Endothelial cell (in vitro differentiated cells): ENCODE measurements around the gene DGLUCY. TPM values are rescaled to one million over a fixed set of nuclear protein-coding genes. Genes with fewer than 3 reads are reported as not detected.
A peak's percentile ranks its signal among the peaks of the same experiment; 100 is the strongest.
"Not testable (repeated sequence)": the region's sequence is repeated elsewhere in the genome, so short reads cannot be mapped to it uniquely, and the experiment has no call there.

Source experiments
- DNase-seq: peaks from one replicate; pipeline ENCODE4 v3.0.0; 2021; ENCODE audit warnings: low spot score
- H3K27ac Mint-ChIP-seq: one replicate; pipeline ENCODE4 v1.8.0; 2021; ENCODE audit warnings: mixed read lengths, inconsistent platforms; ENCODE audit not compliant: unreplicated experiment
- H3K27me3 Mint-ChIP-seq: one replicate; pipeline ENCODE4 v1.8.0; 2021; ENCODE audit warnings: mild to moderate bottlenecking, moderate library complexity, mixed read lengths, inconsistent platforms; ENCODE audit not compliant: unreplicated experiment
- H3K36me3 Mint-ChIP-seq: one replicate; pipeline ENCODE4 v1.8.0; 2021; ENCODE audit warnings: mild to moderate bottlenecking, low read depth, mixed read lengths, inconsistent platforms; ENCODE audit not compliant: unreplicated experiment
- H3K4me1 Mint-ChIP-seq: one replicate; pipeline ENCODE4 v1.8.0; 2021; ENCODE audit warnings: mild to moderate bottlenecking, mixed read lengths, inconsistent platforms; ENCODE audit not compliant: unreplicated experiment
- H3K4me3 Mint-ChIP-seq: one replicate; pipeline ENCODE4 v1.8.0; 2021; ENCODE audit warnings: mild to moderate bottlenecking, mixed read lengths, inconsistent platforms; ENCODE audit not compliant: unreplicated experiment
- H3K9me3 Mint-ChIP-seq: one replicate; pipeline ENCODE4 v1.8.0; 2021; ENCODE audit warnings: mixed read lengths, inconsistent platforms; ENCODE audit not compliant: unreplicated experiment
- CTCF ChIP-seq: fragments of 200-600 bp; sonication (generic); IDR thresholded peaks from one replicate; pipeline ENCODE4 v1.5.0; 2021; ENCODE audit warnings: antibody characterized with exemption; ENCODE audit not compliant: unreplicated experiment
- total RNA-seq: library from RNA; stranded (reverse); fragmentation: NEBNext Ultra II Directional; extraction: Animal tissue kit (Norgen Biotek cat#: 25700); gene quantifications from one replicate; pipeline ENCODE4 v1.2.1, GENCODE V29; 2021; ENCODE audit not compliant: unreplicated experiment

Gene DGLUCY
- total RNA-seq, 1 donor from 2014 or later = 65.1 TPM

- H3K27ac Mint-ChIP-seq = no peak overlapping the region
- no peak for DNase-seq
- H3K4me3 Mint-ChIP-seq = no peak overlapping the region
- H3K9me3 Mint-ChIP-seq = no peaks in the 10 kb centered on the region
- no peak for TF ChIP-seq CTCF
- peaks cover 11% of the 10 kb centered on the region for H3K27me3 Mint-ChIP-seq
- peaks cover 54% of the 10 kb centered on the region for H3K4me1 Mint-ChIP-seq
- peaks cover 28% of the 10 kb centered on the region for H3K36me3 Mint-ChIP-seq
Observed at GRCh38 chr14:91243074-91243471, 129.2 kb downstream of the DGLUCY start.

GRCh38 chr14:91244501-91244901, 130.6 kb downstream of the DGLUCY start, which contains the start of gene GPR68:
GPR68 (minus strand) TSS chr14:91244704; CDS start chr14:91235050, 9,654 bp downstream.
- Mint-ChIP-seq H3K27ac (no peak within 1 kb of the TSS), H3K9me3 (no peaks in the 10 kb centered on the region), H3K4me1 (peaks cover 47% of the 10 kb centered on the region), H3K27me3 (peaks cover 7% of the 10 kb centered on the region), H3K4me3 (peak within 1 kb of the TSS; percentile 17), H3K36me3 (peaks cover 19% of the 10 kb centered on the region)
- no peak for DNase-seq
- no peak for TF ChIP-seq CTCF

- Mint-ChIP-seq H3K36me3 (peaks cover 14% of the 10 kb centered on the region), H3K4me1 (peaks cover 52% of the 10 kb centered on the region), H3K27ac (no peak overlapping the region), H3K27me3 (peaks cover 7% of the 10 kb centered on the region), H3K4me3 (no peak overlapping the region), H3K9me3 (no peaks in the 10 kb centered on the region)
- TF ChIP-seq CTCF = no peak
- DNase-seq = no peak
Observed at GRCh38 chr14:91245029-91245428, 131.2 kb downstream of the DGLUCY start.

- not testable (repeated sequence) for H3K4me3 Mint-ChIP-seq, H3K36me3 Mint-ChIP-seq, DNase-seq, H3K9me3 Mint-ChIP-seq, H3K27ac Mint-ChIP-seq, H3K27me3 Mint-ChIP-seq
- peaks cover 55% of the 10 kb centered on the region for H3K4me1 Mint-ChIP-seq
Observed at GRCh38 chr14:91245616-91246015, 131.7 kb downstream of the DGLUCY start.

- Mint-ChIP-seq H3K27me3 (peaks cover 7% of the 10 kb centered on the region), H3K36me3 (peaks cover 10% of the 10 kb centered on the region), H3K4me1 (peaks cover 56% of the 10 kb centered on the region), H3K27ac (no peak overlapping the region), H3K9me3 (no peaks in the 10 kb centered on the region), H3K4me3 (no peak overlapping the region)
- TF ChIP-seq CTCF = no peak
- no peak for DNase-seq
Observed at GRCh38 chr14:91246051-91246852, 132.4 kb downstream of the DGLUCY start.
